GM12892 (cell line): ENCODE results near the gene GPR151. TPM values are rescaled to one million over a fixed set of nuclear protein-coding genes. Genes with fewer than 3 reads are reported as not detected.
A peak's percentile ranks its signal among the peaks of the same experiment; 100 is the strongest.
"Not testable (repeated sequence)": the region's sequence is repeated elsewhere in the genome, so short reads cannot be mapped to it uniquely, and the experiment has no call there.

ENCODE experiments used
- DNase-seq: peaks from one replicate; pipeline ENCODE4 v3.0.0; 2011; ENCODE audit not compliant: insufficient read length
- FAIRE-seq: peaks from 2 replicates; lab custom pipeline; 2011; peaks lifted over from hg19 to GRCh38; lab: Jason Lieb, UNC
- POLR2A ChIP-seq: IDR thresholded peaks from 2 replicates; pipeline ENCODE4 v1.6.1; 2011; ENCODE audit warnings: low read depth, low read length, control low read depth
- POLR2AphosphoS5 ChIP-seq: IDR thresholded peaks from 2 replicates; pipeline ENCODE4 v1.6.1; 2011; ENCODE audit warnings: low read depth, low read length, control low read depth
- TAF1 ChIP-seq: IDR thresholded peaks from 2 replicates; pipeline ENCODE4 v1.6.1; 2011; ENCODE audit warnings: low read depth, mild to moderate bottlenecking, control low read depth, low read length, borderline replicate concordance
- polyA plus RNA-seq: library from polyadenylated mRNA; unstranded; fragments of >200 nt; gene quantifications from one replicate; pipeline ENCODE4 v1.2.1, GENCODE V29; 2012; ENCODE audit warnings: missing spikeins, inconsistent platforms; ENCODE audit not compliant: missing spikeins

GPR151 gene
- polyA plus RNA-seq = not detected

DNA sequence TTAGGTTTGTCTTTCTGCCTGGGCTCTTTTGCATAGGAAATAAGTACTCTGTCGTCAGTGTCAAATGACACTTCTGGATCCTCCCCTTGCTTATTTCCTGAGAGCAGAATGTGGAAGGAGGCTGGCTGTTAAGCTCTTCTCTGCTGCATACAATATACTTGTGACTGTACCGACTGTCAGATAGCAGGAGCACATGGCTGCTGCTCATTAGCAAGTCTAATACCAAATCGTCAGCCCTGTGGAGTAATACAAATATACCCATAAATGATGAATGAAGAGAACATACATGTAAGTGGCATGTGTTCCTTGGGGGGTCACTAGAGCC lies at the start of gene GPR151:
GPR151 (minus strand) TSS at position 40 of the 325 bp plus-strand sequence. CDS start 77 bp downstream, outside the sequence.
- DNase-seq = no peak
- TF ChIP-seq POLR2AphosphoS5 (no peak), TAF1 (no peak), POLR2A (no peak)
- no peak for FAIRE-seq

DNA sequence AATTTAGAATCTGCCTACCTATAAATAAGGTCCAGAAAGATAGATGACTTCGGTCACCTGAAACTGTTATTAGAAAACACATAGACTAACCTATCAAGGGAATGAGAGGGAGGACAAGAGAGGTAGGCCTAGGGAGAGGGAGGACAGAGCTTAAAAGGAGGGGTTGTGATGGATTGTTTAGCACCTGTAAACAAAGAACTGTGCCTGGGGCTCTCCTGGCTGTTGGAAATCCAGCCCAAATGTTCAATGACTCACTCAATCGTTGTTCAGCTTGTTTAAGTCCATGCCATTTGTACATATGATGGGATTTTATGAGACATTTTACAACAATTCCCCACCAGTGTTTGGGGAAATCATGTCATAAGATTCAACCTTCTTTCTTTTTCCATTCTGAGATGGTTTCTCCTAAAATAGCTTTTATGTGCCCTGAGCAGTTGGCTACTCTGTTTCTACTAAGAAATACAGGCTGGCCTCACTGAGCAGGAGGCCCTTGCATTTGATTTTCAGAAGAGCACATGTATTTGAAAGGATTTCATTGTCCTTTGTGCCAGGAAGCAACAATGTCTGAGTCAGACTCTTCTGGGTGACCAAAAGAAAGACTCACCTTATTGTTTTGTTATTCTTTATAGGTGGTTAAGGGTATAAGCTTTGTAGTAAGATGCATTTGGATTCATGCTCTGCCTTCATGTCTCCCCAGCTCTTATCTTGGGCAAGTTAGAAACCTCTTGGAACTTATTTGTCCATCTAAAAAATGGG lies 48.2 kb upstream of the GPR151 start:
- TF ChIP-seq POLR2AphosphoS5 = no peak
- TF ChIP-seq TAF1 = no peak
- no peak for TF ChIP-seq POLR2A

DNA sequence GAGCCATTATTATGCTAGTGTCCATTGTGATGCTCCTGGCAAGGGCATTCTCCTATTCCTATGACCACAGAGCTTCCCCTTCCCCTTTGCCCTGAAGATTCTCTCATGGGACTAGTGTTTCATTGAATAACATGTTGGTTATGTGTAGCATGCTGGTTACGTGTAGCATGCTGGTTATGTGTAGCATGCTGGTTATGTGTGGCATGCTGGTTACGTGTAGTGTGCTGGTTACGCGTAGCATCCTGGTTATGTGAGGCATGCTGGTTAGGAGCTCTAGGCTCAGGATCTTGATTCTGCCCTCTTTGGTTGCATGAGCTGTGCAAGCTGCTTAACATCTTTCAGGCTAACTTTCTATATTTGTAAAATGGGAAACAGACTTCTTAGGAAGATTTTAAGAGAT lies 46.5 kb upstream of the GPR151 start:
- no peak for FAIRE-seq
- TF ChIP-seq POLR2AphosphoS5 (no peak), TAF1 (no peak), POLR2A (no peak)
- DNase-seq = no peak

More for the DNA sequence above, 48.2 kb upstream of the GPR151 start:
- DNase-seq (no peak), FAIRE-seq (no peak)

DNA sequence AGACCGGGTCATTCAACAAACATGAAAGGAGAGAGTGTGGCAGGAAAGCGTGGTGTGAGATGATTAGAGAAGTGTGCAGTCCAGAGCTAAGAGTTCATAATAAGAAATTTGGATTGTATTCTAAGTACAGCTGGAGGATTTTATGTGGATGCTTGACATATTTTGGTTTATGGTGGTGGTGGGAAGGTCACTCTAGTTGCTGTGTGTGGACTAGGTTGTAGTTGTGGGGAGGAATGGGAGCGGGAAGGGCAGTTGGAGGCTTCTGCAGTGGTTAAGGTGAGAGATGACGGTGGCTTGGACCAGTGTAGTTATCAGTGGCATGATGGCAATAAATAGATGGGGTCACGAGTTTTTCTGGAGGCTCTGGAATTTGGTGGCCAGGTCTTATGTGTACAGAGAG lies 45.7 kb upstream of the GPR151 start:
- TF ChIP-seq TAF1 = no peak
- no peak for TF ChIP-seq POLR2AphosphoS5
- TF ChIP-seq POLR2A = no peak
- FAIRE-seq = no peak
- DNase-seq = no peak

DNA sequence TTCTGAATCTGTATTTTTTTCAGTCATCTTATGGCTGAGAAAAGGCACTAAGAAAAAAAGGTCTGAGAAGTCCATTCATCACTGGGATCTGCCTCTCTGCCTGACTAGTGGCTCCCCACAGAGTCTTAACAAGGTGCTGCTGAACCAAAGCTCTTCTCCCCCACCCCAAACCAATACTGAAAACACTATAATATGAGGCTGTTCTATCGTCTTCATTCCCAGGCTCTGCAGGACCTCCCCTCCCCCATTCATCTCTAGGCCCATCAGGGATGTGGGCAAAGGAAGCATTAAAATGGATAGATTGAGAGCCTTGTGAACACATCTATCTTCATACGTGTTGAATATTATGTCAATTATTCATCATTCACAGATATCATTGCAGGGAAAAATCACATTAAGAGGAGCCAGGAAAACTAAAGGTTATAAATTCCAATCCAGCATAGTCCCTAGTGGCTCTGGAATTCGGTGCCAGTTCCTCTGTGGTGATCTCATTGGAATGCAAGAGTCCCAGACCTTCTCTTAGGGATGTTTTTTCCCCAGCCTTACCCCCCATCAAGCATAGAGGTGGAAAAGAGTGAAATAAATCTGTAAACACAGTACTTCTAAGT lies 44.3 kb upstream of the GPR151 start:
- FAIRE-seq (no peak), DNase-seq (no peak)
- TF ChIP-seq POLR2A (no peak), TAF1 (no peak), POLR2AphosphoS5 (no peak)

DNA sequence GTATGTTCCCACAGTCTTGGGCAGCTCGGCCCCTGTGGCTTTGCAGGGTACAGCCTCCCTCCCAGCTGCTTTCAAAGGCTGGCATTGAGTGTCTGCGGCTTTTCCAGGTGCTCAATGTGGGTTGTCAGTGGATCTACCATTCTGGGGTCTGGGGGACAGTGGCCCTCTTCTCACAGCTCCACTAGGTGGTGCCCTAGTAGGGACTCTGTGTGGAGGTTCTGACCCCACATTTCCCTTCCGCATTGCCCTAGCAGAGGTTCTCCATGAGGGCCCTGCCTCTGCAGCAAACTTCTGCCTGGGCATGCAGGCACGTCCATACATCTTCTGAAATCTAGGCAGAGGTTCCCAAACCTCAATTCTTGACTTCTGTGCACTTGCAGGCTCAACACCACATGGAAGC lies 40.9 kb upstream of the GPR151 start:
- not testable (repeated sequence) for FAIRE-seq, DNase-seq

DNA sequence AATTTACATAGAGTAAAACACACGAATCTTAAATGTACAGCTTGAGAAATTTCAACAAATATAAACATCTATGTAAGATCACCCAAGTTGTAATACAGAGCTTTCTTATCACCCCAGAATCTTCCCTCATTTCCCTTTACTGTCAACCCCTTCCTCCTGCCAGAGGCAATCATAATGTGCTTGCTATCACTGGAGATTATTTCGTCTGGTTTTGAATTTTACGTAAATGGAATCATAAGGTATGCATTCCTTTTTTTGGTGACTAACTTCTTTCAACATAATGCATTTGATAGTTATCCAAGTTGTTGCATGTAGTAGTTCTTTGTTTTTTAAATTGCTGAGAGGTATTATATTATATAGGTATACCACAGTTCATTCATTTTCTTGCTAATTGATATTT lies 37.5 kb upstream of the GPR151 start:
- FAIRE-seq (no peak), DNase-seq (no peak)
- TF ChIP-seq POLR2AphosphoS5 = no peak
- no peak for TF ChIP-seq POLR2A
- TF ChIP-seq TAF1 = no peak

DNA sequence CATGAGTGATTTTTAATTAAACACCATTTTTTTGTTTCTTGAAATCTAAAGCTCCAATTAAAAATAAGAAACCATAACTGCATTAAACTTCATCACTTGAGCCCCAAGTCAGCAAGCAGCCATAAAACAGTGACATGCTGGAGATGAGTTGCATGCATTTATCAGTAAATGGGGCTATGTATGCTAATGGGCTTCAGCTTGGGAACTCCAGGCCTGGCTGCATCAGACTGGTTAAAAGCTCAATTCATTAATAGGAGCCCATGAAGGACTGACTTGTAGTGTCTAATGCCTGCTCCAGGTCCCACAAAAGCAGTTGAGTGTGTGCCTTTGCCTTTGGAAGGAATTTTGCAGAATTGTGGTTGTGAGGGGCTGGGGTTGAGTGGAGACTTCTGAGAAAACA lies 33.6 kb upstream of the GPR151 start:
- DNase-seq (no peak), FAIRE-seq (no peak)
- TF ChIP-seq POLR2AphosphoS5 = no peak
- TF ChIP-seq POLR2A = no peak
- TF ChIP-seq TAF1 = no peak

DNA sequence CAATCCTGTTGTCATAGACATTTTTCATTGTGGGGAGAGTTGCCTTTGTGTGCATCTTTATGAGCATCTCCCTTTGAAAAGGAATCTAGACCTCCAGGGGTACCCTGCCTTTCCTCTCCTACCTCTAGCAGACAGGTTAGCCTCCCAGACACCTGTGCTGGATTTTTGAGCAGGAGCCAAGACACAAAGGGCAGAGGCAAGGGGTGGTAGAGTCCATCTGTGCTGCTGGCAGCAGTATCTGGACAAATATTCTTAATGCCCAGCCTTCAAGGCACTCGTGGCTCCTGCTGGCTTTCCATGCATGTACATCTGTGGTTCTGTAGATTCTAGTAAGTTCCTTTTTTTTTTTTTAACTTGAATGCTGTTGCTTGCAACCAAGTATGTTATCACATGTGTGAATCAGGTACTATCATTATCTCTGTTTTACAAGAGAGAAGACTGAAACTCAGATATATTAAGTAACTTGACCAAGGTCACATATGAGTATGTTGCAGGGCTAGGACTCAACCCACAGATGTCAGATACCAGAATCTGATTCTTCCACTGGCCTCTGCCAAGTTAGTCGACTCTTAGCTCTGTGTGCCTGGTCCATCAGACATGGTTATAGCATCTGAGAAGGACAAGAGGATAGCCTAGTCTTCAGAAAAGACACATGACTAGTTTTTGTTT lies 32.9 kb upstream of the GPR151 start:
- FAIRE-seq = no peak
- DNase-seq = no peak
- TF ChIP-seq TAF1 (no peak), POLR2A (no peak), POLR2AphosphoS5 (no peak)

DNA sequence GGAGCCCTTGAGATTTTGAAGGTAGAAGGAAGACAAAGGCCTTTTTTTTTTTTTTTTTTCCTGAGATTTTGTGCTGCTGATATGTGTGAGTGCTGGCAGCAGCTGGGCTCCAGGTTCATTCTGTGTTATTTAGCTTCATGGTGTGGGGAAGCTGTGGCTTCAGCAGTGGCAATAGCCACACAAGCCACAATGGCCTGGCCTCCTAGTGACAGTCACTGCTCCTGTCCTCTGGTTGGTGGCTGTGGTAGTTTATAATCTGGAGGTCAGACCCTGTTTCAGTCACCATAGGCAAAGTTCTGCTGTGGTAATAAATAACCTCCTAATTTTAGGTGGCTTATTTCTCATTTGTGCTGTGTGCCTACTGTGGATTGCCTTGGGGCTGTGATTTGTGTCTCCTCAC lies 28.2 kb upstream of the GPR151 start:
- FAIRE-seq (no peak), DNase-seq (no peak)
- TF ChIP-seq TAF1 = no peak
- no peak for TF ChIP-seq POLR2A
- no peak for TF ChIP-seq POLR2AphosphoS5

DNA sequence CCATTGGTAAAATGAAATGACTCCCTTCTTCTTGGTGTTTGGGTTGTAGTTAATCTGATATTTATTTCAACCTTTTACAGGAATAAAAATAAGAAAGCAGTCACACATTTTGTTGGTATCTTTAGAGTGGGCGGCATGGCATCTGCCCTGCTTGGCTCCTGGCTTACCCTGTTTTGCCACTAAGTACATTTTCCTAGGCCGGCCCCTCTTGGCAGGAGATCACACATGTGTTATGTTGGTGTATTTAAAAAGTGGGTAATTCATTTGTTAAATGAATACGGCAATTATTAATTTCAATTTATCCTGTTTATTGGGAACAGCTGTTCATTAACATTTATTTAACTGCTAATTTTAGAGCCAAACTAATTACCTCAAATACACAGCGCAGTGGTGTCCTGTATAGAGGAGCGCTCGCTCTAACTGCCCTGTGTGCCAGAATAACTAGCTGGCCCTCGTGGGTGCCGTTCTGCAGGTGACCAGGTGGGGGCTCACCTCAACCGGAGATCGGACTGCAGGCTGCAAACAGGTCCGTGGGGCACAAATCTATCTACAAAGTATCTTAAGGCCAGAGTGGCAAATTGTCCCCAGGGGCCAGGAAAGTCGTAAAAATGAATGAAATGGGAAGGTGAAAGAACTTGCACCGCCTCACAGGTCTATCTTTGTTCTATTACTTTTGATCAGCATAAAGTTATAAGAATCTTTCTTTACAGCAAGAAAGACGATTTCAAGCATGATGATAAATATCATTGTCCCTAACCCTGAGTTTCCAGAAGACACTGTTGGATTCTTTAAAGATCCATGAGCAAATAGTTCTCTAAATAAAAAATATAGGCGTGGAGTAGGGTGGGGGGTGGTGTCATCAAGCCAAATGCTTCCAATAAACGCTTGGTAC lies 26.2 kb upstream of the GPR151 start:
- DNase-seq (peak; percentile 37), FAIRE-seq (peak; percentile 24)
- no peak for TF ChIP-seq POLR2AphosphoS5
- TF ChIP-seq POLR2A = no peak
- no peak for TF ChIP-seq TAF1
